A673 (cell line): Measurements from ENCODE around the gene RBFOX2. TPM values are rescaled to one million over a fixed set of nuclear protein-coding genes. Genes with fewer than 3 reads are reported as not detected.

Source experiments
- BruUV-seq: library from RNA; stranded (reverse); fragments of 400-500 nt; replicated peaks from 2 replicates; lab custom pipeline; 2021; lab: Mats Ljungman, UMichigan
- CTCF ChIA-PET: fragments of 300-600 bp; sonication (Branson Sonifier 250); formaldehyde crosslinking; loops from one replicate; lab custom pipeline; 2022; ENCODE audit warnings: antibody characterized with exemption; lab: Charles Lee
- POLR2A ChIA-PET: fragments of 300-600 bp; sonication (Branson Sonifier 250); formaldehyde crosslinking; loops from one replicate; lab custom pipeline; 2022; ENCODE audit warnings: antibody characterized with exemption; ENCODE audit not compliant: low non-redundant PET; lab: Charles Lee
- DNase-seq: peaks from one replicate; pipeline ENCODE4 v3.0.0-alpha.2; 2015; ENCODE audit warnings: low spot score
- H3K27ac ChIP-seq: fragments of 200-600 bp; sonication (generic); 2 replicates; pipeline ENCODE4 v1.5.1; 2016; ENCODE audit warnings: mixed run types, low read depth, mild to moderate bottlenecking, mixed read lengths, antibody characterized with exemption, low read length; ENCODE audit not compliant: poor library complexity, severe bottlenecking
- H3K27me3 ChIP-seq: fragments of 200-600 bp; sonication (generic); replicated peaks from 2 replicates; pipeline ENCODE4 v1.6.1; 2017; ENCODE audit warnings: mixed run types, low read depth, mild to moderate bottlenecking, mixed read lengths, antibody characterized with exemption, low read length; ENCODE audit not compliant: insufficient read depth, poor library complexity
- H3K36me3 ChIP-seq: fragments of 200-600 bp; sonication (generic); 2 replicates; pipeline ENCODE4 v1.6.1; 2016; ENCODE audit warnings: mixed run types, mild to moderate bottlenecking, mixed read lengths, antibody characterized with exemption, low read length; ENCODE audit not compliant: insufficient read depth, poor library complexity, severe bottlenecking
- H3K4me1 ChIP-seq: fragments of 200-600 bp; sonication (generic); 2 replicates; pipeline ENCODE4 v1.6.1; 2017; ENCODE audit warnings: mixed run types, mild to moderate bottlenecking, mixed read lengths, antibody characterized with exemption, low read length; ENCODE audit not compliant: insufficient read depth, poor library complexity, severe bottlenecking
- H3K4me3 ChIP-seq: fragments of 200-600 bp; sonication (generic); 2 replicates; pipeline ENCODE4 v1.5.1; 2016; ENCODE audit warnings: low read depth, mixed run types, mild to moderate bottlenecking, mixed read lengths, low read length; ENCODE audit not compliant: poor library complexity, severe bottlenecking
- H3K9me3 ChIP-seq: fragments of 200-600 bp; sonication (generic); 2 replicates; pipeline ENCODE4 v1.6.1; 2016; ENCODE audit warnings: mixed run types, low read depth, mild to moderate bottlenecking, mixed read lengths, antibody characterized with exemption, low read length; ENCODE audit not compliant: poor library complexity, severe bottlenecking
- CTCF ChIP-seq: fragments of 300-800, 200-600 bp; sonication (generic); conservative IDR thresholded peaks from 2 replicates; pipeline ENCODE4 v1.5.1; 2017; ENCODE audit warnings: low read depth, mild to moderate bottlenecking, antibody characterized with exemption, low read length, moderate library complexity, mixed read lengths
- EZH2 ChIP-seq: fragments of 200-600 bp; sonication (generic); IDR thresholded peaks from 2 replicates; pipeline ENCODE4 v1.6.1; 2017; ENCODE audit warnings: borderline replicate concordance, low read depth, mild to moderate bottlenecking, mixed read lengths, antibody characterized with exemption, low read length; ENCODE audit not compliant: poor library complexity, severe bottlenecking
- intact Hi-C: fragments of 100-400 bp; cut with micrococcal nuclease; formaldehyde crosslinking; loops from one replicate; pipeline ENCODE4 v1.10.0; 2022; ENCODE audit not compliant: unreplicated experiment
- total RNA-seq: library from RNA; stranded (reverse); gene quantifications from 2 replicates; pipeline ENCODE4 v1.2.3, GENCODE V29; 2021

RBFOX2 gene
- total RNA-seq, 1 experiment from 2014 or later: 142 TPM

GRCh38 chr22:35812600-35812999, 216.0 kb downstream of the RBFOX2 start:
- intact Hi-C loops: no loop called here
- ChIA-PET CTCF (no interaction called here), POLR2A (no interaction called here)
- no peak for TF ChIP-seq EZH2
- TF ChIP-seq CTCF: no peak
- Histone ChIP-seq H3K4me3 (no peak overlapping the region), H3K27ac (no peak overlapping the region), H3K36me3 (peaks cover 26% of the 10 kb centered on the region), H3K4me1 (peaks cover 2% of the 10 kb centered on the region), H3K27me3 (no peaks in the 10 kb centered on the region), H3K9me3 (no peaks in the 10 kb centered on the region)
- no TSS peak for BruUV-seq
- DNase-seq: no peak

GRCh38 chr22:35811670-35812069, 217.0 kb downstream of the RBFOX2 start:
- CTCF ChIA-PET: no interaction called here
- intact Hi-C loops: no loop called here
- peaks cover 30% of the 10 kb centered on the region for H3K36me3 ChIP-seq
- H3K4me1 ChIP-seq: no peaks in the 10 kb centered on the region
- H3K4me3 ChIP-seq: no peak overlapping the region
- POLR2A ChIA-PET: no interaction called here
- no peak overlapping the region for H3K27ac ChIP-seq
- TF ChIP-seq CTCF (no peak), EZH2 (no peak)
- DNase-seq: no peak
- BruUV-seq: no TSS peak
- no peaks in the 10 kb centered on the region for H3K27me3 ChIP-seq
- no peaks in the 10 kb centered on the region for H3K9me3 ChIP-seq

- H3K36me3 ChIP-seq: peaks cover 30% of the 10 kb centered on the region
- no peak overlapping the region for H3K4me3 ChIP-seq
- no peak for DNase-seq
- TF ChIP-seq EZH2 (no peak), CTCF (no peak)
- H3K9me3 ChIP-seq: no peaks in the 10 kb centered on the region
- H3K27ac ChIP-seq: no peak overlapping the region
- H3K27me3 ChIP-seq: no peaks in the 10 kb centered on the region
- CTCF ChIA-PET: no interaction called here
- no peaks in the 10 kb centered on the region for H3K4me1 ChIP-seq
- intact Hi-C loops: no loop called here
- POLR2A ChIA-PET: no interaction called here
- no TSS peak for BruUV-seq
Measured at GRCh38 chr22:35809816-35810215, 218.8 kb downstream of the RBFOX2 start.
